AG09319 (cell line): ENCODE results near the gene KAT6B.

Source experiments
- DNase-seq: peaks from one replicate; pipeline ENCODE4 v3.0.0-alpha.2; 2010; ENCODE audit warnings: low read depth; ENCODE audit errors: extremely low read depth
- TF ChIP-seq, protein P1 (sequence below): IDR thresholded peaks from 2 replicates; pipeline ENCODE4 v1.5.1; 2011; ENCODE audit warnings: low read depth, mild to moderate bottlenecking, inconsistent platforms, low read length, moderate library complexity

KAT6B gene

DNA sequence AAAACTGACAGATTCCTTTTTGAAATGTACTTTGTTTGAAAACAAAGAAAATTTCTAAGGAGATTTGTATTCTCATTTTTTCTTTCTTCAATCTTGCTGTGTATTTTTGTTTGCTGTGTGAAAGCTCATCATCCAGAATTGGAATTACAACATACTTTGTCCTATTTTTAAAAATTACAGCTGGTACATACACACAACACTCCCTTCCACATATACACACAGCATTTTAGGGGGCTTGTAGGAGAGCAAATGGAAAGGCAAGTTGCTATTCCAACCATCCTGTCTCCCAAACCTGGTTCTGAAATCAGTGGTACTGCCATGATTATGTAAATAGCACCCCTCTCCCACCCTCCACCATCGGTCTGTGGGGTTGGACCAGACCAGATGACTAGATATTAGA lies 184.0 kb downstream of the KAT6B start:
- TF ChIP-seq, protein P1, sequence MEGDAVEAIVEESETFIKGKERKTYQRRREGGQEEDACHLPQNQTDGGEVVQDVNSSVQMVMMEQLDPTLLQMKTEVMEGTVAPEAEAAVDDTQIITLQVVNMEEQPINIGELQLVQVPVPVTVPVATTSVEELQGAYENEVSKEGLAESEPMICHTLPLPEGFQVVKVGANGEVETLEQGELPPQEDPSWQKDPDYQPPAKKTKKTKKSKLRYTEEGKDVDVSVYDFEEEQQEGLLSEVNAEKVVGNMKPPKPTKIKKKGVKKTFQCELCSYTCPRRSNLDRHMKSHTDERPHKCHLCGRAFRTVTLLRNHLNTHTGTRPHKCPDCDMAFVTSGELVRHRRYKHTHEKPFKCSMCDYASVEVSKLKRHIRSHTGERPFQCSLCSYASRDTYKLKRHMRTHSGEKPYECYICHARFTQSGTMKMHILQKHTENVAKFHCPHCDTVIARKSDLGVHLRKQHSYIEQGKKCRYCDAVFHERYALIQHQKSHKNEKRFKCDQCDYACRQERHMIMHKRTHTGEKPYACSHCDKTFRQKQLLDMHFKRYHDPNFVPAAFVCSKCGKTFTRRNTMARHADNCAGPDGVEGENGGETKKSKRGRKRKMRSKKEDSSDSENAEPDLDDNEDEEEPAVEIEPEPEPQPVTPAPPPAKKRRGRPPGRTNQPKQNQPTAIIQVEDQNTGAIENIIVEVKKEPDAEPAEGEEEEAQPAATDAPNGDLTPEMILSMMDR, result no peak
- DNase-seq, result no peak

DNA sequence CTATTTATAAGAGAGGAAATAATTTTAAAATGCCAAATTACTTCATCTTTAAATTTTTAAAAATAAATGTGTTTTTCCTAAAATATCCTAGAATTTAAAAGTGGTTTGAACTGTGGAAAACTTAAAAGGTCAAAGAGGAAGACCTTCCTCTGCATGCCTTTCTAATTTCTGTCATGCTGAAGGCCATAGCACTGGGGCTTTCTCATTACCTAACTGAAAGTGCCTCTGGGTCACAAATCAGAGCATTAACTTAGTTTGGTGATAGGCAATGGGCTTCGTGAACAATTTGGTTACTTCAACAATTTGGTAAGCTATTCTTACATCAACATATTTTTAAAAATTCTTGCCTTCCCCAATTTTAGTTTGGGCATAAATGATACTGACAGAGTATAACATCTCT lies 184.8 kb downstream of the KAT6B start:
- TF ChIP-seq, protein P1, result no peak
- no peak for DNase-seq

DNA sequence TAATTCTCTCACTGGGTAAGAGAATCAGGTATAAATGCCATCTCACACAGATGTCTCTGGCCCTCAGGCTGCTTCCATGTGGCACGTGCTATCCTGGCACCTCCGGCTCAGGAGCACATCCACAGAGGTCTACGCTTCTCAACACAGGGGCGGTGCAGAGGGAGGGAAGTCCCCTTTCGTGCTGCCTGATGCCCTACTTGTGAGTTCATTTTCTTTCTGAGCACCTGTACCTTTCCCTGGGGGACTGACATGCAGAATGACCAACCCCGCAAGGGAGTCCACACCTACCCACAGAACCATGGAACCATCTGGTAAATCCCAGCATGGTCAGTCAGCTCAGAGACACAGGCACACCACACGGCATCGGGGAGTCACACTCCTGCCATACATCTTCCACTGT lies 186.1 kb downstream of the KAT6B start:
- DNase-seq, result no peak
- TF ChIP-seq, protein P1, result no peak

DNA sequence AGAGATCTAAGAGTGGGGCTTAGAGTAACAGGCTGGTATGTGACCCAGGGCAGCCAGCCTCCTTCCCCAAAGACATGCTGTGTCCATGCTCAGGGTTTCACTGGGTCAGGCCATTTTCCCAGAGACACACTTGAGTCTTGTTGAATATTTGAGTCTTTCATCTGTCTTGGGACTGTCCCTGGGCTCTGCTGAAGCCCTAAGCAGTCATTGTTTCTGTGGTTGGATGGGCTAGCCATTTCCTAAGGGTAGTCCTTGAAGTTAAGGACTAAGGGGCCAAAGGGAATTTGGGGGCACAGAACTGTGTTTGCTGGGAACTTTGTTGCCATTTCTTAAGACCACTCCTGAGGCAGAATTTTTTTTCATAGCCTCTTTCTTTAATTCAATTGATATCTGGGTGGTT lies 186.6 kb downstream of the KAT6B start:
- no peak for DNase-seq
- TF ChIP-seq, protein P1, result no peak

DNA sequence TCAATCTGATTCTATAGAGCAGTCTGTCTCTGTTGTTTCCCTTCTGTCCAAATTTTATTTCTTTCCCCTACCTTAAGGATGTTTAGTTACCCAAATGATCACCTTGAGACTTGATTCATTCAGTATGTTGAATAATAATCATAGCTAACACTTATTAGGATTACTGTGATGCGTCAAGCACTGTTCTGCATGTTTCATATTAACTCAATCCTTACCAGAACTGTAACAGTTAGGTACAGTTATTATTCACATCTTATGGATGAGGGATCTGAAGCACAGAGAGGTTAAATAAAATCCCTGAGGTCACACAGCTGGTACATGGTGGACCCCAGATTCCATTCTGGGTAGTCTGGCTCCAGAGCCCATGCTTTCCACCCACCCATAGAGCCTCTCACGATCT lies 187.1 kb downstream of the KAT6B start:
- no peak for DNase-seq
- TF ChIP-seq, protein P1, result no peak

DNA sequence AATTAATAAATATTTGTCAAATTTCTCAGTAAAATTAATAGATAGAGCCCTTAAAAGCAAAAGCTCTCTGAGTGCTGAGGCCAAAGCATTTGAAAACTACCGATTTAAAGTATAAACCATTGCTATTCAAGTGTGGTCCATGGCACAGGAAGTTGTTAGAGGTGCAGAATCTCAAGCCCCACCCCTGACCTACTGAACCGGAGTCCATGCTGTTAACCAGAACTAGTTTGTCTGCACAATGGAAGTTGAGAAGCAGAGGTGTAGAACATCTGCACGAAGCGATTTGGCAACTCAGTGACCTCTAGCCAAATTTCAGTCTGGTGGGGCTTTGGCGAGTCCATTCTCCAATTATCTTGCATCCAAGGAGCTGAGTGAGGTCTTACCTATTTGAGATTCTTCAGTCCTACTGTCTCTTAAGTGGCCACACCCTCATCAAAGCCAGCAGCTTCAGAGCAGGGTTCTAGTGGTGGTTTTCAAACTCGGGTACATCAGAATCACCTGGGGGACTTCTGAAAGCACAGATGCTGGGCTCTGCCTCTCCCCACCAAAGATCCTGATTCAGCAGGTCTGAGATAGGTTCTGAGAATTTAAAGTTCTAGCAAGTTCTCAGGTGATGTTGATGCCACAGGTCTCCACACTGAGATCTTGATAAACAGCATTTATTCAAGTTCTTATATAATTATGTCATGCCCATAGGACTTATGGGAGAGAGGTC lies 188.3 kb downstream of the KAT6B start:
- no peak for DNase-seq
- TF ChIP-seq, protein P1, result no peak

DNA sequence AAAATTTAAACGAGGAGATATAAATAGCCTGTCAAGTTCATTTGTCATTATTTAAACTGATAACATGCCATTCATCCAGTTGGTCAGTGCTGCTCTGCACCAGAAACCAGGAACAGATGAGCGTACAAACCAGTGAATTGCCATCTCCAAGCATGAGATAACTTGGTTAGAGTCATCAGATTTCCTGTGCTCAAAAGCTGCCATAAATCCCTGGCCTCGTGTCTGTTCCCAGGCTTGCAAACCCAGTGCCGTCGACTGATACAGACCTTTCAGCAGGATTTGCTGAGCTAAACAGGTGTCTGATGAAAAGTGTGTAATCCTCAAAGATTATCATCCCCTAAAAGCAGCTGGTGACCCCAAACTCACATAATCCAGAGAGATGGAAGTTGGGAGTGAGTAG lies 189.0 kb downstream of the KAT6B start:
- no peak for DNase-seq
- TF ChIP-seq, protein P1, result no peak
